Peyer's patch (tissue), 4 donors: ENCODE measurements around the gene CD52. TPM values are rescaled to one million over a fixed set of nuclear protein-coding genes. Genes with fewer than 3 reads are reported as not detected.
"Not testable (repeated sequence)": the region's sequence is repeated elsewhere in the genome, so short reads cannot be mapped to it uniquely, and the experiment has no call there.

Source experiments
- DNase-seq, 3 donors: peaks; one replicate each; pipeline ENCODE4 v3.0.0-alpha.2; 2017 to 2019
- H3K27ac ChIP-seq, 4 donors: fragments of 200-600 bp; sonication (generic); one replicate each; pipeline ENCODE4 v1.5.1; 2016 to 2019
- H3K27me3 ChIP-seq, 2 donors: fragments of 200-600 bp; sonication (generic); one replicate each; pipeline ENCODE4 v1.5.1; 2019
- H3K36me3 ChIP-seq, 3 donors: fragments of 200-600 bp; sonication (generic); one replicate each; pipeline ENCODE4 v1.5.1; 2016 to 2019
- H3K4me1 ChIP-seq, 4 donors: fragments of 200-600 bp; sonication (generic); one replicate each; pipeline ENCODE4 v1.5.1; 2016 to 2019
- H3K4me3 ChIP-seq, 4 donors: fragments of 200-600 bp; sonication (generic); 1 replicate in 3 of 4; 2 replicates in 1 of 4; pipeline ENCODE4 v1.5.1; 2016 to 2019; ENCODE audit warnings: mild to moderate bottlenecking in 1 of 4
- H3K9me3 ChIP-seq, 4 donors: fragments of 200-600 bp; sonication (generic); one replicate each; pipeline ENCODE4 v1.5.1; 2016 to 2019; ENCODE audit warnings: mild to moderate bottlenecking in 1 of 4
- POLR2A ChIP-seq, 2 donors: fragments of 450-650 bp; IDR thresholded peaks; one replicate each; pipeline ENCODE4 v1.5.1; 2017; ENCODE audit warnings: antibody characterized with exemption in 2 of 2, mild to moderate bottlenecking in 2 of 2, moderate library complexity in 2 of 2
- total RNA-seq, 4 donors: library from RNA; depleted of rRNA; stranded (reverse); fragments of >200 nt; gene quantifications; one replicate each; pipeline ENCODE4 v1.1.0, GENCODE V29; 2016
- TF ChIP-seq, protein P1 (sequence below), 6 experiments: fragments of 450-650 bp in 4 of 6; fragments of 200-600 bp in 2 of 6; sonication (generic) in 1 of 6; IDR thresholded peaks; one replicate each; pipeline ENCODE4 v1.5.1; 2017 to 2019; ENCODE audit warnings: antibody characterized with exemption in 6 of 6, mild to moderate bottlenecking in 3 of 6, moderate library complexity in 1 of 6

The CD52 gene
- total RNA-seq, 4 donors from 2014 or later = 4.7 to 135 (median 13.6) TPM

DNA sequence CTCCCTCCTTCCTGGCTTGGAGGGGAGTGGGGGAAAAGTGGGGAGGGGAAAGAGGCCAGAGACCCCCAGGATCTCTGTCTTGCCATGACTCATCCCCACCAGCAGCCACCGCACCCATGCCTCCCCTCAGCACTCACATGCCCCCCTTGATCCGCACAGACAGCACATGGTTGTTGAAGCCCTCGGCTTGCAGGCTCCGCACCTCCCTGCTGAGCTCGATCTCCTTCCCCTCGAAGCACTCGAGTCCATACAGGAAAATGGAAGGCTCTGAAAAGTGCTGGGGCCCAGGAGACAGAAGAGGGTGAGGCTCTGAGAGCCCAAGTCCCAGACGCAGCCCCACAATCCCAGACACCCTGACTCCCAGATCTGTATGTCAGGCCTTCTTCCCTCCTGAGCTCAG, 10.8 kb downstream of the CD52 start:
- no peak for DNase-seq
- Histone ChIP-seq H3K27ac (no peak overlapping the region), H3K27me3 (no peaks in the 10 kb centered on the region), H3K9me3 (no peaks in the 10 kb centered on the region), H3K4me1 (no peaks in the 10 kb centered on the region), H3K4me3 (no peak overlapping the region), H3K36me3 (peaks cover 0 to 3% (median 0%) of the 10 kb centered on the region in 3 donors)
- TF ChIP-seq, protein P1, sequence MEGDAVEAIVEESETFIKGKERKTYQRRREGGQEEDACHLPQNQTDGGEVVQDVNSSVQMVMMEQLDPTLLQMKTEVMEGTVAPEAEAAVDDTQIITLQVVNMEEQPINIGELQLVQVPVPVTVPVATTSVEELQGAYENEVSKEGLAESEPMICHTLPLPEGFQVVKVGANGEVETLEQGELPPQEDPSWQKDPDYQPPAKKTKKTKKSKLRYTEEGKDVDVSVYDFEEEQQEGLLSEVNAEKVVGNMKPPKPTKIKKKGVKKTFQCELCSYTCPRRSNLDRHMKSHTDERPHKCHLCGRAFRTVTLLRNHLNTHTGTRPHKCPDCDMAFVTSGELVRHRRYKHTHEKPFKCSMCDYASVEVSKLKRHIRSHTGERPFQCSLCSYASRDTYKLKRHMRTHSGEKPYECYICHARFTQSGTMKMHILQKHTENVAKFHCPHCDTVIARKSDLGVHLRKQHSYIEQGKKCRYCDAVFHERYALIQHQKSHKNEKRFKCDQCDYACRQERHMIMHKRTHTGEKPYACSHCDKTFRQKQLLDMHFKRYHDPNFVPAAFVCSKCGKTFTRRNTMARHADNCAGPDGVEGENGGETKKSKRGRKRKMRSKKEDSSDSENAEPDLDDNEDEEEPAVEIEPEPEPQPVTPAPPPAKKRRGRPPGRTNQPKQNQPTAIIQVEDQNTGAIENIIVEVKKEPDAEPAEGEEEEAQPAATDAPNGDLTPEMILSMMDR (IDR thresholded peaks at IDR 0.05) = no peak
- TF ChIP-seq POLR2A (IDR thresholded peaks at IDR 0.05) = no peak

DNA sequence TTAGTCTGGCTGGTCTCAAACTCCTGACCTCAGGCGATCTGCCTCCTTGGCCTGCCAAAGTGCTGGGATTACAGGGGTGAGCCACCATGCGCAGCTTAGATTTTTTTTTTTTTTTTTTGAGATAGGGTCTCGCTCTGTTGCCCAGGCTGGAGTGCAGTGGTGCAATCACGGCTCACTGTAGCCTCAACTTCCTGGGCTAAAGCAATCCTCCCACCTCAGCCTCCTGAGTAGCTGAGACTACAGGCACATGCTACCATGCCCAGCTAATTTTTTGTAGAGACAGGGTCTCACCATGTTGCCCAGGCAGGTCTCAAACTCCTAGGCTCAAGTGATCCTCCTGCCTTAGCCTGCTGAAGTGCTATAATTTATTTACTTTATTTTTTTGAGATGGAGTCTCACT, 11.6 kb downstream of the CD52 start:
- not testable (repeated sequence) for DNase-seq, H3K27ac ChIP-seq, H3K27me3 ChIP-seq, H3K4me1 ChIP-seq, H3K36me3 ChIP-seq, H3K4me3 ChIP-seq, H3K9me3 ChIP-seq

DNA sequence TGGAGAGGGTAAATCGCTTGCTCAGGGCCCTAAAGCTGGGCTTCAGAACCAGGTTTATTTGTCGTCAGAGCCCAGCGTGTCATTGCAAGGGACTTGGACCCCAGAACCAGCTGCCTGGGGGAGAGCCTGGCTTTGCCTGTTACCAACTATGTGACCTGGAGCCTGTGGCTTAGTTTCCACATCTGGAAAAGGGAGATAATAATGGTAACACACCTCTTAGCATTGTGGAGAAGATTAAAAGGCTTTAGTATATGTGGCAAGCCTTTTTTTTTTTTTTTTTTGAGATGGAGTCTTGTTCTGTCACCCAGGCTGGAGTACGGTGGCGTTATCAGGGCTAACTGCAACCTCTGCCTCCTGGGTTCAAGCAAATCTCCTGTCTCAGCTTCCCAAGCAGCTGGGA, 12.5 kb downstream of the CD52 start:
- no peak for DNase-seq
- H3K27ac ChIP-seq = no peak overlapping the region
- no peaks in the 10 kb centered on the region for H3K9me3 ChIP-seq
- TF ChIP-seq, protein P1 (IDR thresholded peaks at IDR 0.05) = no peak
- TF ChIP-seq POLR2A (IDR thresholded peaks at IDR 0.05) = no peak
- no peaks in the 10 kb centered on the region for H3K27me3 ChIP-seq
- peaks cover 0 to 3% (median 0%) of the 10 kb centered on the region in 3 donors for H3K36me3 ChIP-seq
- H3K4me1 ChIP-seq = peaks cover 0 to under 1% (median 0%) of the 10 kb centered on the region in 4 donors
- H3K4me3 ChIP-seq = no peak overlapping the region

DNA sequence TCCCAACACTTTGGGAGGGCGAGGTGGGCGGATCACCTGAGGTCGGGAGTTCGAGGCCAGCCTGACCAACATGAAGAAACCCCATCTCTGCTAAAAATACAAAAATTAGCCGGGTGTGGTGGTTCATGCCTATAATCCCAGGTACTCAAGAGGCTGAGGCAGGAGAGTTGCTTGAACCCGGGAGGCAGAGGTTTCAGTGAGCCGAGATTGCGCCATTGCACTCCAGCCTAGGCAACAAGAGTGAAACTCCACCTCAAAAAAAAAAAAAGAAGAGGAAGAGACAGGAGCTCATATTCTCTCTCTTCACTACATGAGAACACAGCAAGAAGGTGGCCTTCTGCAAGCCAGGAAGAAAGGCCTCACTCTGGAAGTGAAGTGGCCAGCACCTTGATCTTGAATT, 15.6 kb downstream of the CD52 start:
- H3K4me1 ChIP-seq = peaks cover 0 to 17% (median 3%) of the 10 kb centered on the region in 4 donors
- not testable (repeated sequence) for H3K27me3 ChIP-seq, H3K9me3 ChIP-seq, DNase-seq, H3K36me3 ChIP-seq, H3K27ac ChIP-seq, H3K4me3 ChIP-seq

GRCh38 chr1:26335774-26336476, 18.2 kb downstream of the CD52 start:
- H3K36me3 ChIP-seq = no peaks in the 10 kb centered on the region
- H3K4me1 ChIP-seq = peaks cover 0 to 17% (median 3%) of the 10 kb centered on the region in 4 donors
- H3K27ac ChIP-seq = peak overlapping the region in 3 of 4 donors; percentile 49 to 60 (median 53)
- no peaks in the 10 kb centered on the region for H3K27me3 ChIP-seq
- no peaks in the 10 kb centered on the region for H3K9me3 ChIP-seq
- peak overlapping the region; percentile 42 to 61 (median 50) for H3K4me3 ChIP-seq
- TF ChIP-seq POLR2A (IDR thresholded peaks at IDR 0.05) = no peak
- TF ChIP-seq, protein P1 (IDR thresholded peaks at IDR 0.05) = no peak
- no peak for DNase-seq

DNA sequence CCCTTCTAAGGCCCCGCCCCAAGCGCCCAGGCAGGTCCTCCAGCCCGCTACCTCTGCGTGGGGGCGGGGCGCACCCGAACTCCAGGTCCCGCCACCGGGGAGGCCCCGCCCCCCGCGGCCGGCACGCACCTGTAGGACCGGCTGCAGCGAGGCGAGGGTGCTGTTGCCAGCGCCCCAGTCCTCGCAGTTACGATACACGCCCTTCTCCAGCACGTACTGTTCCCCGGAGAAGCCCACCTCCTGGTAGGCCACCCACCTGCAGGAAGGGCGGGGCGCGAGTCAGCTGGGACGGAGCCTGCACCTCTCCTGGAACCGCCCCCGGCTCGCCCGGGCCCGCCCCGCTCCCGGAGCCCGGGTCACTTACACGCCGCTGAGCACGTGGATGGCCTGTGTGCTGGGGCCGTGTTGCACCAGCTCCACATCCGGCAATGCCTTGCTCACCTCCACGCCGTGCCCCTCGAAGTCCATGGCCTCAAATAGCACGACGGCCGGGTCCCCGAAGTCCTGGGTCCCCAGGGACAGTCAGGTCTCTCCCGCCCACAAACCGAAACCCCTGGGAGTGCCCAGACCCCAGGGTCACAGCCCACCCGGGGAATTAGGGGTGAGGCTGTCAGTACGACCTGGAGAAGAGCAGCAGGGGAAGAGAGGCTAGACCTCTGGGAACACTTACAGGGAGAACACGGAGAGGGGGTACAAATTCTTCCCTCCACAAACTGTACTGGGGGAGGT, 18.9 kb downstream of the CD52 start:
- Histone ChIP-seq H3K4me1 (peaks cover 0 to 17% (median 3%) of the 10 kb centered on the region in 4 donors), H3K27me3 (no peaks in the 10 kb centered on the region), H3K27ac (peak overlapping the region in 3 of 4 donors; percentile 49 to 60 (median 53)), H3K9me3 (no peaks in the 10 kb centered on the region), H3K4me3 (peak overlapping the region; percentile 42 to 61 (median 50)), H3K36me3 (no peaks in the 10 kb centered on the region)
- DNase-seq = peak; percentile 96 to 98 (median 96)
- peak in 1 of 2 donors; percentile 7 for TF ChIP-seq POLR2A (IDR thresholded peaks at IDR 0.05)
- TF ChIP-seq, protein P1 (IDR thresholded peaks at IDR 0.05) = no peak
